ENCODE measurements around the gene CECR2. TPM values are rescaled to one million over a fixed set of nuclear protein-coding genes. Genes with fewer than 3 reads are reported as not detected.

CECR2 gene
- polyA plus RNA-seq, 1 of the 3 experiments (the other 2 are of a cell fraction), result not detected

- no peak overlapping the region for H2AFZ ChIP-seq (ENCODE audit: low read depth)
- TF ChIP-seq JUND (IDR thresholded peaks at IDR 0.05) (no peak), RXRA (IDR thresholded peaks at IDR 0.05; ENCODE audit: borderline replicate concordance, low read depth) (no peak), TCF12 (IDR thresholded peaks at IDR 0.05) (no peak), RAD21 (IDR thresholded peaks at IDR 0.05; ENCODE audit: low read length) (no peak), CTCF (IDR thresholded peaks at IDR 0.05) (no peak), YY1 (IDR thresholded peaks at IDR 0.05; ENCODE audit: low read depth) (no peak), CHD2 (IDR thresholded peaks at IDR 0.05; ENCODE audit: low read length, partially characterized antibody) (no peak), RCOR1 (IDR thresholded peaks at IDR 0.05; ENCODE audit: low read length) (no peak), EP300 (IDR thresholded peaks at IDR 0.05; ENCODE audit: borderline replicate concordance in 1 of 2, low read depth in 1 of 2, low read length in 1 of 2) (no peak), MXI1 (IDR thresholded peaks at IDR 0.05; ENCODE audit: low read depth, low read length) (no peak), FOXJ3 (CRISPR knock-in tag; IDR thresholded peaks at IDR 0.05) (no peak), TAF1 (IDR thresholded peaks at IDR 0.05; ENCODE audit: borderline replicate concordance, low read depth, low read length) (no peak), ELF1 (IDR thresholded peaks at IDR 0.05) (no peak)
- H3K9me2 ChIP-seq, result no peaks in the 10 kb centered on the region
- H3K4me1 ChIP-seq (ENCODE audit: control insufficient read depth in 1 of 2, insufficient read depth in 2 of 2, low read depth in 1 of 2, low read length in 1 of 2), result no peaks in the 10 kb centered on the region
- POLR2A ChIA-PET, result no interaction called here
- DNase-seq, result no peak
- no peaks in the 10 kb centered on the region for H3K36me3 ChIP-seq (replicated peaks in 1 of 2; ENCODE audit: control insufficient read depth in 1 of 2, insufficient read depth in 2 of 2, low read length in 1 of 2)
- no peaks in the 10 kb centered on the region for H4K20me1 ChIP-seq (ENCODE audit: insufficient read depth)
- WGBS (ENCODE audit: low lambda C conversion rate), result 23% methylated on average over 5 of the region's 14 CpGs
- H3K9ac ChIP-seq, result no peak overlapping the region
- H3K27me3 ChIP-seq (ENCODE audit: insufficient read depth), result no peaks in the 10 kb centered on the region; the same call in 1 of the 2 replicates
- CTCF ChIA-PET, result interaction anchor here (2.4 kb wide), 1 partner anchor 16 kb away, joined by 12 read pairs; no protein-coding TSS in a partner anchor
- H3K27ac ChIP-seq (ENCODE audit: low read depth in 2 of 2, low read length in 1 of 2), result no peak overlapping the region
- H3K4me3 ChIP-seq (ENCODE audit: low read depth in 2 of 2, low read length in 1 of 2), result no peak overlapping the region
- no peak overlapping the region for H3K4me2 ChIP-seq
- H3K79me2 ChIP-seq (ENCODE audit: insufficient read depth), result no peaks in the 10 kb centered on the region
- H3K9me3 ChIP-seq, result no peaks in the 10 kb centered on the region
- no peaks in the 10 kb centered on the region for H3F3A ChIP-seq (replicated peaks; ENCODE audit: insufficient read depth)
Measured at GRCh38 chr22:17542452-17542851, 173.2 kb downstream of the CECR2 start.

GRCh38 chr22:17548010-17548755 lies 178.9 kb downstream of the CECR2 start:
- no peak overlapping the region for H2AFZ ChIP-seq (ENCODE audit: low read depth)
- no peaks in the 10 kb centered on the region for H3K9me2 ChIP-seq
- ChIA-PET CTCF (interaction anchor here (1.0 to 3.4 kb wide), 2 partner anchors 10 to 376 kb away, joined by 4 to 19 read pairs; no protein-coding TSS in a partner anchor), POLR2A (no interaction called here)
- no peak overlapping the region for H3K27ac ChIP-seq (ENCODE audit: low read depth in 2 of 2, low read length in 1 of 2)
- H3K9ac ChIP-seq, result no peak overlapping the region
- H3K36me3 ChIP-seq (replicated peaks in 1 of 2; ENCODE audit: control insufficient read depth in 1 of 2, insufficient read depth in 2 of 2, low read length in 1 of 2), result no peaks in the 10 kb centered on the region
- TF ChIP-seq PBX3 (IDR thresholded peaks at IDR 0.05) (no peak), TAF1 (IDR thresholded peaks at IDR 0.05; ENCODE audit: borderline replicate concordance, low read depth, low read length) (no peak), NFIC (IDR thresholded peaks at IDR 0.05; ENCODE audit: borderline replicate concordance) (no peak)
- no peak for DNase-seq
- H3F3A ChIP-seq (replicated peaks; ENCODE audit: insufficient read depth), result no peaks in the 10 kb centered on the region
- H3K4me3 ChIP-seq (ENCODE audit: low read depth in 2 of 2, low read length in 1 of 2), result no peak overlapping the region
- H3K4me1 ChIP-seq (ENCODE audit: control insufficient read depth in 1 of 2, insufficient read depth in 2 of 2, low read depth in 1 of 2, low read length in 1 of 2), result no peaks in the 10 kb centered on the region
- WGBS (ENCODE audit: low lambda C conversion rate), result 61% methylated on average over 14 of the region's 23 CpGs
- no peaks in the 10 kb centered on the region for H4K20me1 ChIP-seq (ENCODE audit: insufficient read depth)
- no peaks in the 10 kb centered on the region for H3K79me2 ChIP-seq (ENCODE audit: insufficient read depth)
- no peak overlapping the region for H3K4me2 ChIP-seq
- no peaks in the 10 kb centered on the region for H3K27me3 ChIP-seq (ENCODE audit: insufficient read depth)
- H3K9me3 ChIP-seq, result no peaks in the 10 kb centered on the region
